HTERT RPE-1 (cell line): ENCODE results near the gene PTGES2.
"Not testable (repeated sequence)": the region's sequence is repeated elsewhere in the genome, so short reads cannot be mapped to it uniquely, and the experiment has no call there.

Experiments used
- in situ Hi-C: fragments of 300-500 bp; cut with MboI; formaldehyde crosslinking; loops from 4 replicates; pipeline ENCODE4 v1.14.3; 2020; ENCODE audit warnings: low sequenced_read_pairs

Gene PTGES2

GRCh38 chr9:128092199-128092977 is 35.1 kb downstream of the PTGES2 start:
- in situ Hi-C loops, result no loop called here

DNA sequence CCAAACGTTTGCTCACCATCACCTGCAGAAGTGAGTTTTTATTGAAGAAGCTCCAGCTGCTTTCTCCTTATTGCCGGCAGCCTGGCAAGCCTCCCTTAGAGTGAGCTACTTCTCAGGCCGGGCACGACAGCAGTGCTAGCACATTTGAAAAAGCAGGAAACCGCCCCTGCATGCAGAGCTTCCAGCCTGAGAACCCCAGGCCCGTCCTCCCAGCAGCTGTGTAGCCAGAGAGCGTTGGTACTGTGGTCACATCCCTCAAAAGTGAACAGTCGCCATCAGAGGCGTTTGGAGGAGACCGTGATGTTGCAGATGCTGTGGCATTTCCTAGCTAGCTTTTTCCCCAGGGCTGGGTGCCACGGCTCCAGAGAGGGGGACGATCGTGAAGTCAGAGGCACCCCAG is 36.0 kb downstream of the PTGES2 start:
- in situ Hi-C loops, result no loop called here

GRCh38 chr9:128091144-128091543 is 36.4 kb downstream of the PTGES2 start:
- in situ Hi-C loops, result no loop called here

DNA sequence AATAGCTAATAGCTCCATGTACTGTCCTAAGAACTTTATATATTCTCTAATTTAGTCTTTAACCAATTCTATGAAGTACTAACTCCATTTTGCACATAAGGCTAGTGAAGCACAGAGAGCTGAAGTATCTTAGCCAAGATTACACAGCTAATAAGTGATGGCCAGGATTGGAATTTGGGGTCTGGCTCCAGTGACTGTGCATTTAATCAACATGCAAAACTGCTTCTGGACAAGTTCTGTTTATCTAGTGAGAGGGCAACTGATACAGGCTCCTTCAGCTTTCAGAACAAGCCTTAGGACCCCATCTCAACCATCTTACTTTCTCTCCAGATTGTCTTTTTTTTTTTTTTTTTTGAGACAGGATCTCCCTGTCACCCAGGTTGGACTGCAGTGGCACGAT is 38.2 kb downstream of the PTGES2 start:
- in situ Hi-C loops, result no loop called here

GRCh38 chr9:128088253-128088945 is 39.1 kb downstream of the PTGES2 start:
- in situ Hi-C loops, result no loop called here

GRCh38 chr9:128087262-128087661 is 40.3 kb downstream of the PTGES2 start:
- in situ Hi-C loops, result no loop called here

DNA sequence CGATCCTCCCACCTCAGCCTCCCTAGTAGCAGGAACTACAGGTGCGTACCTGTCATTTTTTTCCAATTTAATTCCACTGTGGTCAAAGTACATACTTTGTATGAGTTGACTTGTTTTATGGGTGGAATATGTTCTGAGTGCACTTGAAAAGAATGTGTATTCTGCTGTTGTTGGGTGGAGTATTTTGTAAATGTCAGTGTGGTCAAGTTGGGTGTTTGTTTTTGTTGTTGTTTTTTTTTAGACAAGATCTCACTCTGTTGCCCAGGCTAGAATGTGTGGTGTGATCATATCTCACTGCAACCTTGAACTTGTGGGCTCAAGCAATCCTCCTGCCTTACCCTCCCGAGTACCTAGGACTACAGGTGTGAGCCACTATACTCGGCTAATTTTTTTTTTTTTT is 41.6 kb downstream of the PTGES2 start:
- in situ Hi-C loops, result no loop called here

GRCh38 chr9:128084746-128085145 is 42.8 kb downstream of the PTGES2 start:
- in situ Hi-C loops, result no loop called here

DNA sequence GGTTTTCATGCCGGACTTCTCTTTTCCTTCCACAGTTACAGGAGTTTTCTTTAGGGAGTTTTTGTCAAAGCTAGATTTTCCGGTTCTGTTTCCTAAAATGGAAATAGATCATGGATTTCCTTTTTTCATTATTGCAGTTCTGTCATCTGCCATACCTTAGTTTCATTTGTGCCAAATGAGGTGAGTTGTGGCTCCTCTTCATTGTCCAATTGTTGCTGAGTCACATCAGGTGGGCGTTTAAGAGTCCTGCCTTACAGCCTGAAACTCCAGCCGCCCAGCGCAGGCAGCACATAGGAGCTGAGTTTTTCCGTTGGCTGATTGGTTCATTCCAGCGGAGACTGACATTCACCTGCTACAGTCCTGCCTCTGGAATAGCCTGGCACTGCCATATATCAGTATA is 45.4 kb downstream of the PTGES2 start:
- in situ Hi-C loops, result no loop called here

- in situ Hi-C loops, result no loop called here
These were observed 46.5 kb downstream of the PTGES2 start for GRCh38 chr9:128081056-128081455.

GRCh38 chr9:128080206-128080605 is 47.3 kb downstream of the PTGES2 start:
- in situ Hi-C loops, result no loop called here

- in situ Hi-C loops, result no loop called here
These were observed 48.8 kb downstream of the PTGES2 start for GRCh38 chr9:128078504-128079434.

GRCh38 chr9:128077847-128078503 is 49.6 kb downstream of the PTGES2 start:
- in situ Hi-C loops, result no loop called here

GRCh38 chr9:128073253-128073886 is 54.2 kb downstream of the PTGES2 start:
- in situ Hi-C loops, result no loop called here

DNA sequence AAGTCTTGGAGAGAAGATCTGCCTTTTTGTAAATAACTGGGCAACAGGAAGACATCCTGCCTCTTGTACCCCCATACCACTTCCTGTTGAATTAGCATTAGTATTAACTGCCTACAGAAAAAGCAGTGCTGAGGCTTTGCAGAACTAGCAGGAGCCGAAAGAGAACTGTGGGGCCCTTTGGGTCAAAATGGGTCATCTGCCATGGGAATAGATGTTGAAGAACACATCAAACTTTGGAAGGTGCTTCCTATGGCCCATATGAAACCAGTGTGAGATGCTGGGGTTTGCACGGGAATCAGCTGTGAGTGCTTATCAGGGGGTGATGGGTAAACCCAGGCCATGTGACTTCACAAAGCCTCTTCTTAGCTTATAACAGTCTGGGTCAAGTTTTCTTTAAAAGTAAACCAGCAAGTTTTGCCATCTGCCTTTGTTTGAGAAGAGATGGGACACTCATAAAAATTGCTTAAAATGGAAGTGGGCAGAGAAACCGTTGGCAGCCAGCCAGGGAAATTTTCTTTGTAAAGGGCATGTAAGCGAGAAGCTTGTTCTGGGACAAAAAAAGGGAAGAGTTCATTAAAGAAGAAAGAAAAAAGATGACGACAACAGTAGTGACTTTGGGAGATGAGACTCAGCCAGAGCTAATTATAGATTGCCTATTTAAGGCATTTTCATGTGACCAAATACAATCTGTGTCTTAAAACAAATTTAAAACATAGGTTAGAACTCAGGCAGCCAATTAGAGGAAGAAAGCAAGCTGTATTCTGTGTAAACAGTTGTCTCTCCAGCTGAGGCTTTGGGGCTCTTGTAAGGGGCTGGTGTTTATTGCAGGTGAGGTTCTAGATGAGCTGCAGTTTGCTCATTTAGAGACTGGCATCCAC is 55.1 kb downstream of the PTGES2 start:
- in situ Hi-C loops, result no loop called here

DNA sequence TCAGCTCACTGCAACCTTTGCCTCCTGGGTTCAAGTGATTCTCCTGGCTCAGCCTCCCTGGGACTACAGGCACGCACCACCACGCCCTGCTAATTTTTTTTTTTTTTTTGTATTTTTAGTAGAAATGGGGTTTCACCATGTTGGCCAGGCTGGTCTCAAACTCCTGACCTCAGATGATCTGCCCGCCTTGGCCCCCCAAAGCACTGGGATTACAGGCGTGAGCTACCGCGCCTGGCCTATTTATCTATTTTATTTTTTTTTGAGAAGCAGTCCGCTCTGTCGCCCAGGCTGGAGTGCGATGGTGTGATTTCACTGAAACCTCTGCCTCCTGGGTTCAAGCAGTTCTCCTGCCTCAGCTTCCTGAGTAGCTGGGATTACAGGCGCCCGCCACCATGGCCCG is 56.1 kb downstream of the PTGES2 start:
- in situ Hi-C loops, result not testable (repeated sequence)

DNA sequence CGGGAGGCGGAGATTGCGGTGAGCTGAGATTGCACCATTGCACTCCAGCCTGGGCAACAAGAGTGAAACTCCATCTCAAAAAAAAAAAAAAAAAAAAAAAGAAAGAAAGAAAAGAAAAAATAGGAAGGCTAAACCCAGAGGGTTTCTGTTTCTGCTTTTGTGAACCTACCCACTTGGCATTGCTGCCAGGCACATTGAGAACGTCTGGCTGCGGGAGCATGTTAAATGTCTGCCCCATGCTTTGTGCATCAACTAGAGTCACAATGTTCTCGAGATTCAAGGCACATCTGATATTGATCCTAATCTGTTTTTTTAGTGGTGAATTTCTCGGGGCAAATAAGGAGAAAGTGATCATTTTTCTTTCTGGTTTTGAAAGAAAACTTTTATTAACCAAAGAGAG is 56.7 kb downstream of the PTGES2 start:
- in situ Hi-C loops, result no loop called here
